Endothelial cell of umbilical vein (primary cell): ENCODE measurements around the gene CCDC157. TPM values are rescaled to one million over a fixed set of nuclear protein-coding genes. Genes with fewer than 3 reads are reported as not detected.

ENCODE experiments used
- BruUV-seq: library from RNA; stranded (reverse); fragments of 400-500 nt; replicated peaks from 2 replicates; lab custom pipeline; 2021; lab: Mats Ljungman, UMichigan
- CTCF ChIA-PET: fragments of 300-600, 350-600 bp; sonication (Branson Sonifier 250); formaldehyde crosslinking; loops from one replicate; lab custom pipeline; 2021; ENCODE audit warnings: antibody characterized with exemption, inconsistent platforms; lab: Charles Lee
- POLR2A ChIA-PET: fragments of 300-600, 350-600 bp; sonication (Branson Sonifier 250); formaldehyde crosslinking; loops from one replicate; lab custom pipeline; 2021; ENCODE audit warnings: antibody characterized with exemption, inconsistent platforms; lab: Charles Lee
- DNase-seq: peaks from one replicate; pipeline ENCODE4 v3.0.0-alpha.2; 2011; ENCODE audit warnings: low read depth, low spot score
- FAIRE-seq: peaks from 2 replicates; lab custom pipeline; 2011; peaks lifted over from hg19 to GRCh38; lab: Jason Lieb, UNC
- H2AFZ ChIP-seq: 2 replicates; pipeline ENCODE4 v1.6.0; 2012; ENCODE audit warnings: low read depth, low read length, control low read depth, inconsistent platforms
- H3K27ac ChIP-seq: 2 replicates; pipeline ENCODE4 v1.5.1; 2011; ENCODE audit warnings: low read depth, mild to moderate bottlenecking, control low read depth, low read length, moderate library complexity; ENCODE audit not compliant: insufficient read depth
- H3K27me3 ChIP-seq, 2 experiments: 2 replicates each; pipeline versions ENCODE4 v1.6.0 to v1.6.1; 2011; ENCODE audit warnings: low read length in 2 of 2, mixed read lengths in 1 of 2; ENCODE audit not compliant: control insufficient read depth in 2 of 2, insufficient read depth in 2 of 2
- H3K36me3 ChIP-seq, 2 experiments: 2 replicates in 1 of 2; 3 replicates in 1 of 2; pipeline ENCODE4 v1.5.1; 2011; ENCODE audit warnings: low read length in 2 of 2, mild to moderate bottlenecking in 1 of 2, moderate library complexity in 1 of 2; ENCODE audit not compliant: control insufficient read depth in 2 of 2, insufficient read depth in 2 of 2; ENCODE audit errors: extremely low read depth in 1 of 2
- H3K4me1 ChIP-seq: 3 replicates; pipeline ENCODE4 v1.5.1; 2011; ENCODE audit warnings: mild to moderate bottlenecking, low read length; ENCODE audit not compliant: control insufficient read depth, insufficient read depth; ENCODE audit errors: extremely low read depth
- H3K4me2 ChIP-seq: 2 replicates; pipeline ENCODE4 v1.6.1; 2011; ENCODE audit warnings: low read length, control low read depth, mixed read lengths; ENCODE audit not compliant: insufficient read depth
- H3K4me3 ChIP-seq, 3 experiments: fragments of 200-600 bp in 1 of 3; sonication (generic), shearing (Covaris generic) in 1 of 3; replicated peaks in 1 of 3; 2 replicates each; pipeline ENCODE4 v1.5.1; 2011 to 2016; ENCODE audit warnings: control low read depth in 3 of 3, low read length in 3 of 3, mild to moderate bottlenecking in 2 of 3, inconsistent platforms in 1 of 3, low read depth in 1 of 3, moderate library complexity in 1 of 3; ENCODE audit not compliant: insufficient read depth in 1 of 3
- H3K79me2 ChIP-seq: 2 replicates; pipeline ENCODE4 v1.6.0; 2012; ENCODE audit warnings: low read length, inconsistent platforms; ENCODE audit not compliant: control insufficient read depth, insufficient read depth
- H3K9ac ChIP-seq: replicated peaks from 2 replicates; pipeline ENCODE3; 2011; ENCODE audit warnings: low read length, control low read depth; ENCODE audit not compliant: insufficient read depth; ENCODE audit errors: extremely low read depth
- H3K9me1 ChIP-seq: replicated peaks from 3 replicates; pipeline ENCODE4 v1.6.0; 2011; ENCODE audit warnings: mild to moderate bottlenecking, low read length; ENCODE audit not compliant: control insufficient read depth, insufficient read depth; ENCODE audit errors: extremely low read depth
- H3K9me3 ChIP-seq: replicated peaks from 2 replicates; pipeline ENCODE4 v1.5.1; 2012; ENCODE audit warnings: low read length, inconsistent platforms; ENCODE audit not compliant: control insufficient read depth, insufficient read depth
- H4K20me1 ChIP-seq: replicated peaks from 2 replicates; pipeline ENCODE3; 2011; ENCODE audit warnings: mild to moderate bottlenecking, low read length; ENCODE audit not compliant: control insufficient read depth, insufficient read depth; ENCODE audit errors: extremely low read depth
- CTCF ChIP-seq, 2 donors: IDR thresholded peaks; 1 replicate in 1 of 2; 2 replicates in 1 of 2; pipeline ENCODE4 v1.5.1; 2011; ENCODE audit warnings: low read length in 2 of 2, mild to moderate bottlenecking in 2 of 2, moderate library complexity in 2 of 2, control low read depth in 1 of 2, inconsistent platforms in 1 of 2, low read depth in 1 of 2; ENCODE audit not compliant: insufficient read depth in 1 of 2; ENCODE audit errors: extremely low read depth in 1 of 2
- EZH2 ChIP-seq: IDR thresholded peaks from 2 replicates; pipeline ENCODE4 v1.6.1; 2012; ENCODE audit warnings: borderline replicate concordance, low read depth, mild to moderate bottlenecking, moderate library complexity, low read length, inconsistent platforms; ENCODE audit not compliant: severe bottlenecking
- FOS ChIP-seq: IDR thresholded peaks from 2 replicates; pipeline ENCODE4 v1.6.1; 2011; ENCODE audit warnings: mild to moderate bottlenecking, low read length, moderate library complexity, borderline replicate concordance; ENCODE audit not compliant: insufficient read depth
- GATA2 ChIP-seq: IDR thresholded peaks from 2 replicates; pipeline ENCODE4 v1.7.0; 2011; ENCODE audit warnings: low read depth, mild to moderate bottlenecking, moderate library complexity, mixed read lengths, low read length; ENCODE audit not compliant: insufficient read length, insufficient read depth
- JUN ChIP-seq: IDR thresholded peaks from 2 replicates; pipeline ENCODE4 v1.6.1; 2011; ENCODE audit warnings: borderline replicate concordance, low read depth; ENCODE audit not compliant: insufficient read length, insufficient read depth
- MAX ChIP-seq: IDR thresholded peaks from 2 replicates; pipeline ENCODE4 v1.6.1; 2011; ENCODE audit not compliant: insufficient read depth, insufficient read length
- MYC ChIP-seq: IDR thresholded peaks from one replicate; pipeline ENCODE4 v1.6.1; 2011; ENCODE audit warnings: mild to moderate bottlenecking, low read depth, low read length
- POLR2A ChIP-seq: IDR thresholded peaks from 2 replicates; pipeline ENCODE4 v1.6.1; 2012; ENCODE audit warnings: low read depth, mild to moderate bottlenecking, control low read depth, low read length
- POLR2AphosphoS5 ChIP-seq: IDR thresholded peaks from 2 replicates; pipeline ENCODE4 v1.6.1; 2012; ENCODE audit warnings: low read depth, mild to moderate bottlenecking, control low read depth, low read length, moderate library complexity; ENCODE audit not compliant: insufficient read depth
- dilution Hi-C: fragments of 300-500 bp; cut with MboI; formaldehyde crosslinking; loops from one replicate; pipeline ENCODE4 v1.15.0; 2019; ENCODE audit warnings: low sequenced_read_pairs; ENCODE audit not compliant: extremely low pct_ligation_motif_present
- intact Hi-C: fragments of 100-400 bp; cut with micrococcal nuclease; formaldehyde crosslinking; loops from one replicate; pipeline ENCODE4 v1.10.0; 2022
- polyA plus RNA-seq, 4 experiments: library from polyadenylated mRNA; depleted of rRNA in 3 of 4; stranded (reverse) in 3 of 4; unstranded in 1 of 4; fragments of >200 nt; gene quantifications; 2 replicates each; pipeline versions ENCODE4 v1.2.1 to v1.2.3, GENCODE V29; 2011 to 2012; ENCODE audit warnings: missing spikeins in 1 of 4
- total RNA-seq: library from RNA; stranded (reverse); gene quantifications from 2 replicates; pipeline ENCODE4 v1.2.3, GENCODE V29; 2021

CCDC157 gene
- total and polyA plus RNA-seq, 2 donors (not counting 3 experiments of a cell fraction or from before 2014, with no cell fraction given) = 2.1 to 3.1 TPM

DNA sequence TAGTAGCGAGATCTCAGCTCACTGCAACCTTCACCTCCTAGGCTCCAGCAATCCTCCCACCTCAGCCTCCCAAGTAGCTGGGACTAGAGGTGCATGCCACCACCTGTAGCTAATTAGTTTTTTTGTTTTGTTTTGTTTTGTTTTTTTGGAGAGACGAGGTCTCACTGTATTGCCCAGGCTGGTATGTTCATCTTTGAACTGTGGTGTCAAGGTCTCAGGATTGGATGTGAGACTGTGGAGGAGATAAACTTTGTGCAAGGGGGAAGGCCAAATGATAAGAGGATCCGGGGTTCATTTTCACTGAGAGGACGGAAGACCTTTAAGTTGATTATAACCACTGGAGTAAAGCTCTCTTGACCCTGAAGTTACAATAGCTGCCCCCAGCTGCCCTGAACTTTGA lies 48.9 kb downstream of the CCDC157 start:
- POLR2A ChIA-PET = no interaction called here
- Histone ChIP-seq H3K4me1 (peaks cover 6% of the 10 kb centered on the region), H3K36me3 (peaks cover 3 to 22% of the 10 kb centered on the region in 2 experiments), H3K79me2 (peaks cover 15% of the 10 kb centered on the region), H3K9me3 (no peaks in the 10 kb centered on the region), H3K9me1 (no peaks in the 10 kb centered on the region), H2AFZ (no peak overlapping the region), H4K20me1 (no peaks in the 10 kb centered on the region), H3K27me3 (no peaks in the 10 kb centered on the region), H3K4me3 (no peak overlapping the region), H3K4me2 (no peak overlapping the region), H3K9ac (no peak overlapping the region), H3K27ac (no peak overlapping the region)
- TF ChIP-seq MYC (no peak), CTCF (IDR thresholded peaks at IDR 0.05; ENCODE audit: extremely low read depth in 1 of 2, insufficient read depth in 1 of 2, low read depth in 1 of 2, low read length in 2 of 2) (no peak), POLR2A (no peak), POLR2AphosphoS5 (no peak), MAX (no peak), EZH2 (no peak), GATA2 (no peak), FOS (no peak), JUN (no peak)
- CTCF ChIA-PET = interaction anchor here (1.8 to 4.1 kb wide), 2 partner anchors 8 to 21 kb away, joined by 4 to 21 read pairs; partner anchors contain the start of gene SEC14L2
- DNase-seq = no peak
- dilution Hi-C loops = no loop called here
- BruUV-seq = no TSS peak
- FAIRE-seq = no peak
- intact Hi-C loops = no loop called here
